Activated CD4-positive, alpha-beta T cell treated with anti-CD3 and anti-CD28 coated beads, Interleukin-2, amount 50 U/mL, for 48 hours (primary cell): ENCODE results near the gene ARHGEF11.
A peak's percentile ranks its signal among the peaks of the same experiment; 100 is the strongest.
"Not testable (repeated sequence)": the region's sequence is repeated elsewhere in the genome, so short reads cannot be mapped to it uniquely, and the experiment has no call there.

ENCODE experiments used
- DNase-seq, 2 experiments: peaks; one replicate each; pipeline ENCODE4 v3.0.0-alpha.2; 2020

ARHGEF11 gene, protein sequence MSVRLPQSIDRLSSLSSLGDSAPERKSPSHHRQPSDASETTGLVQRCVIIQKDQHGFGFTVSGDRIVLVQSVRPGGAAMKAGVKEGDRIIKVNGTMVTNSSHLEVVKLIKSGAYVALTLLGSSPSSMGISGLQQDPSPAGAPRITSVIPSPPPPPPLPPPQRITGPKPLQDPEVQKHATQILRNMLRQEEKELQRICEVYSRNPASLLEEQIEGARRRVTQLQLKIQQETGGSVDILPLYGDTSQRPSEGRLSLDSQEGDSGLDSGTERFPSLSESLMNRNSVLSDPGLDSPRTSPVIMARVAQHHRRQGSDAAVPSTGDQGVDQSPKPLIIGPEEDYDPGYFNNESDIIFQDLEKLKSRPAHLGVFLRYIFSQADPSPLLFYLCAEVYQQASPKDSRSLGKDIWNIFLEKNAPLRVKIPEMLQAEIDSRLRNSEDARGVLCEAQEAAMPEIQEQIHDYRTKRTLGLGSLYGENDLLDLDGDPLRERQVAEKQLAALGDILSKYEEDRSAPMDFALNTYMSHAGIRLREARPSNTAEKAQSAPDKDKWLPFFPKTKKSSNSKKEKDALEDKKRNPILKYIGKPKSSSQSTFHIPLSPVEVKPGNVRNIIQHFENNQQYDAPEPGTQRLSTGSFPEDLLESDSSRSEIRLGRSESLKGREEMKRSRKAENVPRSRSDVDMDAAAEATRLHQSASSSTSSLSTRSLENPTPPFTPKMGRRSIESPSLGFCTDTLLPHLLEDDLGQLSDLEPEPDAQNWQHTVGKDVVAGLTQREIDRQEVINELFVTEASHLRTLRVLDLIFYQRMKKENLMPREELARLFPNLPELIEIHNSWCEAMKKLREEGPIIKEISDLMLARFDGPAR (N-terminal part only)

DNA sequence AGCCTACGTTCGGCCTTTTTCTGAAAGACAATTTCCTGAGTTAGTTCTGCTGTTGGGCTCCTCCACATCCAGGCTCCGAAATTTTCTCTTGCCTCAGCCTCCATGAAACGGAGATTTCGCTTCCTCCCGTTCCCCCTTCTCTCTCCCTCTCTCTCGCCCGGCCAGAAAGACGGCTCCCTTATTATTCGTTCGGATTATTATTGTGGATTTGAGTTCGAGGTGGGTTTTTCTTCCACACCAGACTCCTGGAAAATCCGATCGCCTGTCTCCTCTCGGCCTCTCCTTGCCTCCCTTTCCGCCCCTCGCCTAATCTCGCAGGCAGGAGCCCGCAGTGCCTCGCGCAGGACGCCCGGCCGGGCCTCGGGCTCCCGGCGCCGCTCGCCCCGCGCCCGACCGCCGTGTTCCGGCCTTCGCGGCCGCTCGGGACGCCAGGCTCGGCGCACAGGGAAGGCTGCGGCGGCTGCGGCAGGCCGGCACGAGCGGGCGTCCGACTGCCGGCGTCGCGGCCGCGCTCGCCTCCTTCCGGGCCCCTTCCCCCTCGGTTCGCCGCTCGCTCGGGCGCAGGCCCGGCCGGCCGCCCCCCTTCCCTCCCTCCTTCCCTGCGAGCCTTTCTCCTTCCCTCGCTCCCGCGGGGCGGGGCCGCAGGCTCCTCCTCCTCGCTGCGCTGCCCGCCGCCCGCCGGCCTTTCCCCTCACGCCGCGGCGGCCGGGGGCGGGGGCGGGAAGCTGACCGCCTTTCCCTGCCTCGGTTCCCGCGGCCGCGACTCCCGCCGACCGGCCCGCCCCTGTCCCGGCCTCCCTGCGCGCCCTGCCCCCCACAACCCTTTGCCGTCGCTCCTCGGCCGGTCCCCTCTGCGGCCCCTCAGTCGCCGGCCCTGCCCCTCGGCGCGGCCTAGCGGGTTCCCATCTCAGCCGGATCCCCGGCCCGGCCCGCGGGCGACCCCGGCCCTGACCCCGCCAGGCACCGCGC is at the start of gene ARHGEF11:
Gene ARHGEF11, minus strand, starts transcription at position 493 of the 969 bp plus-strand sequence. CDS start 1,412 bp downstream, outside the sequence.
- peak; percentile 41 to 60 for DNase-seq

DNA sequence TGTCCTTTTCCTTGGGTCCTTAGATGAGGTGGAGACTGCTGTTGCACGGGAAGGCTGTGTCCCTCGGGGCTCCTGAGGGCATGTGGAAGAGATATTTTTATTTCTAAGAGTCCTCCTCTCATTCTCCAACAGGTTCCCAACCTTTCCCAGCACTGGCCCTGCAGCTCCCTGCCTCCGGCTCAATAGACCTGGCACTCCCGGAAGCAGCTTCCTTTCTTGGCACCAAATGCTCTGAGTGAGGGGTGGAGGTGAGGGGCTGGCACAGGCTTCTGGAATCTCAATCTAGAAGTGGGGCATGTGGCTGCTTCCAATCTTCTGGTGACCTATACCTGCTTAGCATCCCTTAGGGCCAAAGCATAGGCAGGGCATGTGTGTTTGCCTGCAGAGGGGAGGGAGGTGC is 49.5 kb upstream of the ARHGEF11 start:
- no peak for DNase-seq

DNA sequence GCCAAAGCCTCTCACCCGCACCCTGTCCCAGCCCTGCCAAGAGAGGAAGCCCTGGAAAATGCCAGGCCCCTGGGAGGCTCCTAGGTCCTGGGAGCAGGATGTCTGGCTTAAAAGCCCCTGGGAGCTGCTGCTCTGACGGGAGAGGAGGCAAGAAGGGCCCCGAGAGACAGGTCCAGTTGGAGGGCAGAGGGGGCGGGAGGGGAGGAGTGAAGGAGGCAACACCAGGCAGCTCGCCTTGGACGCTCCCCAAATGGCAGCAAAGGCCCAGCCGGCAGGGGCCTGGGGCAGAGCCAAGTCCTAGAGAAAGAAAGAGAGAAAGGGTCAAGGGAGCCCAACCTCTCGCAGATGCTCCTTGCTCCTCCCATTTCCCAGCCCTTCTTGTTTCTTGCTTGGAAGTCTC is 47.3 kb upstream of the ARHGEF11 start:
- no peak for DNase-seq

DNA sequence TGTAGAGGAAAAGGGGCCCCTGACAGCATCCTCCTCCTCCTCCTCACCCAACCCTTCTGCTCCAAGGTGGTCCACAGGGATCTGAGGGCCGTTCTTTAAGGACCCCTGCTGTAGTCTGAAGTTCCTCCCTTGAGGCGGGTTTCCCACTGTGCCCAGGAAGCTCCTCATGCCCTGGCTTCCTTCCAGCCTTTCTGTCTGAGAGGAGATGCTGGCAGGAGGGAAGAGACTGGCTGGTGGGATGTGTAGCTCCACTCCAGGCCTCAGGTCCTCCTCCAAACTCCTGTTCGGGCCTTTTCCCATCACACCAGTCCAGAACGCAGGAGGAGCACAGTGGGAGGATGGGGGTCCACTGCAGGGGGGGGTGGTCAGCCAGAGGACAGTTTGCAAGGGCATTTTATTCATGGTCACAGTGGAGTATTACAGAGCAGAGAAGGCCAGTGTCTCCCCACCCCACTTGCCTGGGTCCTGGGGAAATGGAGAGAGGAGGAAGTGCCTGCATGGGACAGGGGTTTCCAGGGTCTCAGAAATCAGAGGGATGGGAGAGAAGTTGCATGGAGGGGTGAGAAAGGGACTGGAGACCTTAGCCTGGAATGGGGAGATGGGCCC is 46.2 kb upstream of the ARHGEF11 start:
- DNase-seq, result no peak

DNA sequence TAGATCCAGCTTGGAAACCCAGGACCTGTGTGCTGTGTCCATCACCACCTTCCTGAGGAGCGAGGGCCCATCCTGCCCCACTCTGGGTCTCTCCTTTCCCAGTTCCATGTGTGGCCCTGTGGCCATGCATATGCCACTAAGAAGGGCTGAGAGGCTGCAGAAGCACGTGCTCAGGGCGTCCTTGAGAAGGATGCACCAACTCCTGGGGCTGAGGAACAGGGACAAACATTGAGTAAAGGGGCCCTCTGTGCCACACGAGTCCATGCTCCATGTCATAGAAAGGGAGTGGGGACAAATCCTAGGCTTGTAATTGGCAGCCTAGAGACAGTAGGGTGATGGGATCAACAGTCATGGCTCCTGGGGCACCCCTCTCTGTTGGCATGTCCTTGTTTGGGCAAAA is 45.6 kb upstream of the ARHGEF11 start:
- DNase-seq, result no peak

DNA sequence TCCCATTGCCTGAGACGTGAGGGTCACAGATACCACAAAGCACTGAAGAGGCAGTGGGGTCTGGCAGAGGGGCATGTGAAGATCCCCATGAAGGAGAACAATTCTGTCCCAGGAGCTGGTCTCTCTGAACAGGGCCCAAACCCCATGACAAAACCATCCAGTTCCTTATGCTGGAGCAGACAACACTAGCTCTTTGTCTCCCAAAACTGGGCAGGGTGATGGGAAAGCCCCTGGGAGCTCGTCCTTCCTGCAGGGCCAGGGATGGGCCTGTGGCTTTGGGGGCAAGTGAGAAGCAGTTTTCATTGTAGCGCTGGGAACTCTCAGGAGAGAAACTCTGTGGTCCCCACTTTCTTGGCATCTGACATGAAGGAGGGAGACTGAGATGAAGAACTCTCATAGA is 45.2 kb upstream of the ARHGEF11 start:
- no peak for DNase-seq

DNA sequence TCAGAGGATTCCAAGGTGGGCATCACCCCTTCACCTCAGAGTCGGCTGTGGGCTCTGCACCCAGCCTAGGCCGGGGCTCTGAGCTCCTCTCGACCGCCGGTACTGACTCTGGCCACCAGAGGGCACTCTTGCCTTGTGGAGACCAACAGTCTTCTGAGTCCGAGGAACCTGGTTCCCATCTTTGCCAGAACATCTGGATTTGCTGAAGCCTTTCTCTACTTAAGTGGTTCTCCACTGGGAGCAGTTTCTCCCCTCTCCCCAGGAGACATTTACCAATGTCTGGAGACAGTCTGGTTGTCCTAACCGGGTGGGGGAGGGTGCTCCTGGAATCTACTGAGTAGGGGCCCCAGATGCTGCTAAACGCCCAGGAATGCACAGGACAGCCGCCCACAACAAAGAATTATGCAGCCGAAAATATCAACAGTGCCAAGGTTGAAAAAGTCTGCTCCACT is 44.7 kb upstream of the ARHGEF11 start:
- peak; percentile 92 to 94 for DNase-seq

DNA sequence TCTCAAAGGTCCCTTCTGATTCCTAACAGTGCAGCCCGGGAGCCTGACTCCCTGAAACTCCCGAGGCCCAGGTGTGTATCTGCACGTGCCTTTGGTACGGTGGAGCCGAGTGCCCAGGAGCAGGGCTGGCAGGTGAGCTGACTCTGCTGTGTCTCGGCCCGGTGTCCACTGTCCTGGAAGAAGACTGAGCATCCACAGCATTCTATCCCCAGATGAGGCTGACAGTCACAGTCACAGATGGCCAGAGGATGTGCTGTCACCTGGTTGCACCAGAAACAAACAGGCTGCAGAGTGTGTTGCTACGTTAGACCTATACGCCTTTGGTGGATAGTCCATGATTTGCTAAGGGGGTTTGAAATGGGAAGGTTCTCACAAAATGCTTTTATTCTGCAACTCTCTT is 44.2 kb upstream of the ARHGEF11 start:
- DNase-seq, result no peak

DNA sequence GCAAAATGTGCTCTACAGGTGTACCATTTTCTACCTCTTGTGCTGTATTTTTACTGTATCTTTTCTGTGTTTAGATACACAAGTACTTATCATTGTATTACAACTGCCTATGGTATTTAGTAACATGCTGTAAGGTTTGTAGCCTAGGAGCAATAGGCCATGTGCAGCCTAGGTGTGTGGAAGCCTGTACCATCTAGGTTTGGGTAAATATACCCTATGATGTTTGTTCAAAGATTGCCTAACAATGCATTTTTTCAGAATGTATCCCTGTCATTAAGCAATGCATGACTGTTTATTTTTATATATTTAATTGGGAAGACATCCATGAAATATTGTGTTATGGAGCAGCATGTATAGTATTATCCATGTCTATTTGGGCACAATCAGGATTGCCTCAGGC is 43.1 kb upstream of the ARHGEF11 start:
- DNase-seq, result no peak

DNA sequence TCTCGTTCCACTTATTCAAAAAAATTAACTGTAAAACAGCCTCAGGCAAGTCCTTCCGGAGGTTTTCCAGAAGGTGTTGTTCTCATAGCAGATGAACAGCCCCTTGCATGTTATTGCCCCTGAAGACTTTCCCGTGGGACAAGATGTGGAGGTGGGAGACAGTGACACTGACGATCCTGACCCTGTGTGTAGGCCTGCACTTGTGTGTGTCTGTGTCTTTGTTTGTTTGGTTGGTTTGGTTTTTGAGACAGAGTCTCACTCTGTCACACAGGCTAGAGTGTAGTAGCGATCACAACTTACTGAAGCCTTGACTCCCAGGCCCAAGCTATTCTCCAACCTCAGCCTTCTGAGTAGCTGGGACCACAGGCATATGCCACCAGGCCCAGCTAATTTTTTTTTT is 41.5 kb upstream of the ARHGEF11 start:
- no peak for DNase-seq

DNA sequence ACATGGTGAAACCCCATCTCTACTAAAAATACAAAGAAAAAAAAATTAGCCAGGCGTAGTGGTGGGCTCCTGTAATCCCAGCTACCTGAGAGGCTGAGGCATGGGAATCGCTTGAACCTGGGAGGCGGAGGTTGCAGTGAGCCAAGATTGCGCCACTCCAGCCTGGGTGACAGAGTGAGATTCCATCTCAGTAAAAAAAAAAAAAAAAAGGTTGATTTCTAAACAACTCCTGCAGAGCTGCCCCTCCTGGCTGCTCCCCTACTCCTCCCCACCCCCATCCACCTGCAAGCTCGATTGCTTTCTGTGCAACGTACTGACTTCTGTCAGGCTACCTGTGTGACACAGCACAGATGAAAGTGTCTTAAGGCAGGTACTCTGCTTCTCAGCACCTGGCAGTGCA is 40.8 kb upstream of the ARHGEF11 start:
- no peak for DNase-seq

DNA sequence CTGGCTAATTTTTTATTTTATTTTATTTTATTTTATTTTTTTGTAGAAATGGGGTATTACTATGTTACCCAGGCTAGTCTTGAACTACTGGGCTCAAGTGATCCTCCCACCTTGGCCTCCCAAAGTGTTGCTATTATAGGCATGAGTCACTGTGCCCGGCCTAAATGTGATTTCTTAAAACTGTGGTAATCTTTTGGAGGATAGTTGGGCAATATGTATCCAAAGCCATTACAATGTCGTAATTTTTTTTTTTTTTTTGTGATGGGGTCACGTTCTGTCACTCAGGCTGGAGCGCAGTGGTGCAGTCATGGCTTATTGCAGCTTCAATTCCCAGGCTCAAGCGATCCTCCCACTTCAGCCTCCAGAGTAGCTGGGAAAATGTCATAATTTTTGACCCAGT is 39.9 kb upstream of the ARHGEF11 start:
- DNase-seq, result no peak

DNA sequence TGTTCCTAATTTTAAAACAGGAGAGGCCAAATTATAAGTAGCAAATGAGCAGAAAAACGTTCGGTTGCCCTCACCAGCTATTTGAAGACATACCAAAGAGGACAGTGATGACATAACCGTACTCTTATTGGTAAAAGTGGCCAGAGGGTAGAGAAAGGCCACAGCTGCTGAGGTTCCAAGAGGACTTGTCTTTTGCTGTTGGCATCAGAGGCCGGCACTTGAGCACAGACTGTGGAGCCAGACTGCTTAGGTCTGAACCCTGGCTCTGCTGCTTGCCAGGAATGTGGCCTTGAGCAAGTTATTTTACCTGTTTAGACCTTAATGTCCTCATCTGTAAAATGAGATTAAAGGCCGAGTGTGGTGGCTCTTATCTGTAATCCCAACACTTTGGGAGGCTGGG is 39.2 kb upstream of the ARHGEF11 start:
- DNase-seq, result no peak

DNA sequence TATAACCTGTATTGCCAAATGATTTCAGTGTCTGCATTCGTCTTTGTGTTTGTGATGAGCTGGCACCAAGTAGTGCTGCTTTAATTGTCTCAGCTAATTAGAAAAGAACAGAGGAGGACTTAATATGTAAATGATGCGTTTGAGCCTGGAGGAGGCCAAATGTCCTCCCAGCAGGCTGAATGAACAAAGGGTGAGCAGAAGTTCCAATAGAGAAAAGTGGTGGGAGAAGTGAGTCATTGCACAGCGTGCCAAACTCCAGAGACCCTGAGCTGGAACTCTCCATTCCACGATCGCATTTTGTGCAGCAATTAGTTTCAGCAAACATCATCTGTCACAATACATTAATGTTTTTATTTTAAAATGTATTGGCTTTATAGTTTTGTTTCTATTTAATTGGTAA is 36.2 kb upstream of the ARHGEF11 start:
- no peak for DNase-seq

DNA sequence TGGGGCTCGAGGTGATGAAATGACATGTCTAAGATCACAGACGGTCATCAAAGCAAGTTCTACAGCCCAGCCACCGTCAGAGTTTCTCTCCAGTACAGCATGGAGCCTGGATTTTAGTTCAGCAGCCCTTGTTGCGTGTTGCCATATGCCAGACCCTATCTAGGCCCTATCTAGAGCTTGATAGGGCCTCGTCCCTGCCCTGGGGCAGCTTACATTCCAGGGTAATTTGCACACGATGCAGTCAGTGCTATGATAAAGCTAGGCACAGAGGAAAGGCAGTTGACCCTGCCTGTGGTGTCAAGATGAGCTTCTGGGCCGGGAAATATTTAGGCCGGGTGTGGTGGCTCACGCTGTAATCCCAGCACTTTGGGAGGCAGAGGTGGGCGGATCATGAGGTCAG is 35.2 kb upstream of the ARHGEF11 start:
- DNase-seq, result no peak

DNA sequence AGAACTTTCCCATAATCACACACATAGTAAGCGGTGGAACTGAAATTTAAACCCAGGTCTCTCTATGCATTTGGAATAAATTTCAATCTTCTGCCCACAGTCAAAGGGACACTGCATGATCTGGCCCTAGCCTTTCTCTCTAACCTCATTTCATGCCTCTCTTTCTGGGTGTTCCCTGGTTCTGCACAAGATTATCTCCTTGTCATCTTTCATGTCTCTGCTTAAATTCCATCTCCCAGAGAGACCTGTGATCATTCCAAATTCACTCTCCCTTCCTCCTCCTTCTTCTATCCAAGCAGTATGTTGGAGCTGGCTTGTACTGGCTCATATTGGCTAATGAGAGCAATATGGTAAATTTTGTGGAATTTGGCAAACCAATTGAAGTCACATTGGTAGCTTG is 31.9 kb upstream of the ARHGEF11 start:
- DNase-seq, result no peak

DNA sequence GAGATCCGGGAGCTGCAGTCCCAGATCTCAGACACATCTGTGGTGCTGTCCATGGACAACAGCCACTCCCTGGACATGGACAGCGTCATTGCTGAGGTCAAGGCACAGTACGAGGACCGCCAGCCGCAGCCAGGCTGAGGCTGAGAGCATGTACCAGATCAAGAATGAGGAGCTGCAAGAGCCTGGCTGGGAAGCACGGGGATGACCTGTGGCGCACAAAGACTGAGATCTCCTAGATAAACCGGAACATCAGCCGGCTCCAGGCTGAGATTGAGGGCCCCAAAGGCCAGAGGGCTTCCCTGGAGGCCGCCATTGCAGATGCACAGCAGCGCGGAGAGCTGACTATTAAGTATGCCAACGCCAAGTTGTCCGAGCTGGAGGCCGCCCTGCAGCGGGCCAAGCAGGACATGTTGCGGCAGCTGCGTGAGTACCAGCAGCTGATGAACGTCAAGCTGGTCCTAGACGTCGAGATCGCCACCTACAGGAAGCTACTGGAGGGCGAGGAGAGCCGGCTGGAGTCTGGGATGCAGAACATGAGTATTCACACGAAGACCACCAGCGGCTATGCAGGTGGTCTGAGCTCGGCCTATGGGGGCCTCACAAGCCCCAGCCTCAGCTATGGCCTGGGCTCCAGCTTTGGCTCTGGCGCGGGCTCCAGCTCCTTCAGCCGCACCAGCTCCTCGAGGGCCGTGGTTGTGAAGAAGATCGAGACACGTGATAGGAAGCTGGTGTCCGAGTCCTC is 28.6 kb upstream of the ARHGEF11 start:
- DNase-seq, result peak; percentile 44 to 63

DNA sequence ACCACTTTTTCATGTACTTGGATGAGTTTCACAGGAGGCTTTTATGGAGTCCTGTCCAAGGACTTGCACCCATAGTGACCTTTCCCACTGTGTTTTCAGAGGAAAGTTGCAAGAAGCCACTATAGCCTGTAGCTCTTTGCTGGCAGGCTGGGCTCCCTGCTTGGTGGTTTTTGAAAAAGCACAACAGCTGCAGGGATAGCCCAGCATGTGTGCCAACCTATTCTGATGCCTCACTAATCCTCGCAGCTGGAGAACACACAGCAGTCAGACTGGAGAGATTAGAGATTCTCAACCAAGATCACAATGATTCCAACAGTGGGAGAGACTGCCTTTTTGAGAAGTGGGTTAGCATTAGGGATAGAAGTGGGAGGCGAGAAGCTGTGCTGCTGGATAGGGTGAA is 24.1 kb upstream of the ARHGEF11 start:
- DNase-seq, result no peak

DNA sequence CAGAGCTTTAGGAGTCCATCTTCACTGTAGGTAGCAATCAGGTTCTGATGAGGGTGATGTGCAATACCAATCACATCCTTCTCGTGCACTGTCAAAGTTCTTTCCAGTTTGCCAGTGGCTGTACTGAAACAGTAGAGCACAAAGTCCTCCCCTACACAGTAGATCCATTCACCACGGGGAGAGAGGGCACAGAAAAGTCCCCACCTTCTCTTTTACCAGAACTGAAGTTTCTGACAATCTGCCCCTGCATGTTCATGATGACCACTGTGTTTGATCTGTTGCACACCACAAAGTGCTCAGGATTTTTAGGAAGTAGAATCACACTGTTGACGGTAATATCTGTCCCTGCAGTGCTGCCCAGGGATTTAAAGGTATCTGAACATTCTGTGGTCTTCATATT is 13.7 kb upstream of the ARHGEF11 start:
- not testable (repeated sequence) for DNase-seq

DNA sequence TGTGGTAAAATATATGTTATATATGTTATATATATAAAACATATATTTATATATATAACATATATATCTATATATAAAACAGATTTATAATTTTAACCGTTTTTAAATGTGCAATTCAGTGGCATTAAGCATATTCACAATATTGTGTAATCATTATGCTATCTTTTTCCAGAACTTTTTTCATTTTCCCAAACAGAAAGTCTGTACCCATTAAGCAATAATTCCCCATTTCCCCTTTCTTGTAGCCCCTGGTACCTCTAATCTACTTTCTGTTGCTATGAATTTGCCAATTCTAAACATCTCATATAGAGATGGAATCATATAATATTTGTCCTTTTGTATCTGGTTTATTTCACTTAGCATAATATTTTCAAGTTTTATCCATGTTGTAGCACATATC is 10.7 kb upstream of the ARHGEF11 start:
- DNase-seq, result no peak

DNA sequence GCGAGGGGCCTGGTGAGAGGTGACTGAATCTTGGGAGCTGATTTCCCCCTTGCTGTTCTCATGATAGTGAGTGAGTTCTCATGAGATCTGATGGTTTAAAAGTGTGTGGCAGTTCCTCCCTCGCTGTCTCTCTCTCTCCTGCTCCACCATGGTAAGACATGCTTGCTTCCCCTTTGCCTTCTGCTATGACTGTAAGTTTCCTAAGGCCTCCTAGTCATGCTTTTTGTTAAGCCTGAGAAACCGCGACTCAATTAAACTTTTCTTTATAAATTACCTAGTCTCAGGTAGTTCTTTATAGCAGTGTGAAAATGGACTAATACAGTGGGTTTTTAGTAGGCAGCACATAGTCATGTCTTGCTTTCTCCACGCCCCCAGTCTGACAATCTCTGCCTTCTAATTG is 10.2 kb upstream of the ARHGEF11 start:
- not testable (repeated sequence) for DNase-seq

DNA sequence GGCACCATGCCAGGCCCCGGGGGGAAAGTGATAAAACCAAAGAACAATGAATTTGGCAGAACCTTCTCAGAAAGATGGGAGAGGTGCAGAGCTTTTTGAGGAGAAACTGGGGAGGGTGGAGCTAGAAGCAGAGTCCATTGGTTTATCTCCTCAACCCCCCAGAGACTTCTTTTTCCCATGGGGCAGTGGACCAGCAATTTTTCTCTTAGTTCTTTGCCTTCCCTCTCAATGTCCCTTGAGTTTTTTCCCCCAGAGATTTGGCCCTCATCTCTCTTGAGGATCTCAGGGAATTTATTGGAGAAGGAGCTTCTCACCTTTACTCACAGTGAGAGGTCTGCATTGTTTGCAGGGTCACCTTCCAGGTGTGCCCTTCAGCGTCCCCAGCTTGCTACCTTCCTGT is 5.3 kb upstream of the ARHGEF11 start:
- DNase-seq, result no peak
